Ishikawa (cell line): Measurements from ENCODE around the gene HNMT.

Experiments
- CEBPB ChIP-seq: IDR thresholded peaks from 2 replicates; pipeline ENCODE4 v1.6.1; 2012
- CREB1 ChIP-seq: IDR thresholded peaks from 2 replicates; pipeline ENCODE4 v1.6.1; 2012; ENCODE audit warnings: low read depth
- EP300 ChIP-seq: IDR thresholded peaks from 2 replicates; pipeline ENCODE4 v1.6.1; 2012; ENCODE audit warnings: borderline replicate concordance
- RAD21 ChIP-seq: IDR thresholded peaks from 2 replicates; pipeline ENCODE4 v1.6.1; 2012; ENCODE audit warnings: low read depth
- TCF12 ChIP-seq: IDR thresholded peaks from 2 replicates; pipeline ENCODE4 v1.6.1; 2012; ENCODE audit warnings: low read depth
- USF1 ChIP-seq: IDR thresholded peaks from 2 replicates; pipeline ENCODE4 v1.6.1; 2012
- YY1 ChIP-seq: IDR thresholded peaks from 2 replicates; pipeline ENCODE4 v1.6.1; 2012; ENCODE audit warnings: low read depth

DNA sequence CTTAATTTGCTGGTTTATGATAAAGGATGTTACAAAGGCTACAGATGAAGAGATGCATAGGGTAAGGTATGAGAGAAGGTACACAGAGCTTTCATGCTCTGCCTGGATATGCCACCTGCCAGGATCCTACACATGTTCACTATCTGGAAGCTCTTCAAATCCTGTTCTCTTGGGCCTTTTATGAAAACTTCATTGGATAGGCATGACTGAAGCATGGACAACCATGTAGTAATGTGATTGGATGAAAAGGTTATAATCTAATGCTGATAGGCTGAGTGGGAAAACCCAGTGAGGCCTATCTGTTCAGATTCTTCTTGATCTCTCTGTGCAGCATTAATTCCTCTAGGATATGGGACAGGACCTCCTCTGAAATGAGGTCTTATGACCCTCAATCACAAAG, 26.8 kb downstream of the HNMT start:
- TF ChIP-seq RAD21 (no peak), YY1 (no peak), EP300 (no peak), CREB1 (no peak), USF1 (no peak), TCF12 (no peak), CEBPB (no peak)
